CD4-positive, alpha-beta T cell treated with Interleukin-2 at 100 ng/mL for 4 hours (primary cell): ENCODE data around the gene FGFBP2.
"Not testable (repeated sequence)": the region's sequence is repeated elsewhere in the genome, so short reads cannot be mapped to it uniquely, and the experiment has no call there.

Experiments
- DNase-seq: peaks from one replicate; pipeline ENCODE4 v3.0.0-alpha.2; 2020; ENCODE audit warnings: low spot score

FGFBP2 gene

GRCh38 chr4:15930314-15930713, 32.7 kb downstream of the FGFBP2 start:
- DNase-seq, result no peak

GRCh38 chr4:15929540-15929939, 33.4 kb downstream of the FGFBP2 start:
- DNase-seq, result no peak

- no peak for DNase-seq
Measured at GRCh38 chr4:15928883-15929282, 34.1 kb downstream of the FGFBP2 start.

- DNase-seq, result no peak
Measured at GRCh38 chr4:15926486-15926885, 36.5 kb downstream of the FGFBP2 start.

- DNase-seq, result no peak
Measured at GRCh38 chr4:15925830-15926229, 37.1 kb downstream of the FGFBP2 start.

DNA sequence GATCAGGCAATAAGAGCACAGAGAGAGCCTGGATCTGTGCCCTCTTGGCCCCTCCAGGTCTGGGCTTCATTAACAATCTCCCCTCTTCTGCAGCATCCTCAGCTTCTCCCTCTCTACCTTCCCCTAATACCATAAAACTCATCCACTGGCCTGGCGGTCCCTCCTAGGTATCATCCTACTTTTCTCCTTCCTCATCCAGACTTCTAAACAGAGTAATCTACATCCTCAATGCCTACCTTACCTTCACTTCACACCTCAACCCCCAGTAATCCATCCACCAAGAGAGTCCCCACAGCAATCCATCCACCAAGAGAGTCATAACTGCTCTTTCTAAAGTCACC, 41.4 kb downstream of the FGFBP2 start:
- DNase-seq, result no peak

GRCh38 chr4:15920723-15921591, 42.0 kb downstream of the FGFBP2 start:
- DNase-seq, result no peak

GRCh38 chr4:15918484-15919129, 44.4 kb downstream of the FGFBP2 start:
- DNase-seq, result no peak

DNA sequence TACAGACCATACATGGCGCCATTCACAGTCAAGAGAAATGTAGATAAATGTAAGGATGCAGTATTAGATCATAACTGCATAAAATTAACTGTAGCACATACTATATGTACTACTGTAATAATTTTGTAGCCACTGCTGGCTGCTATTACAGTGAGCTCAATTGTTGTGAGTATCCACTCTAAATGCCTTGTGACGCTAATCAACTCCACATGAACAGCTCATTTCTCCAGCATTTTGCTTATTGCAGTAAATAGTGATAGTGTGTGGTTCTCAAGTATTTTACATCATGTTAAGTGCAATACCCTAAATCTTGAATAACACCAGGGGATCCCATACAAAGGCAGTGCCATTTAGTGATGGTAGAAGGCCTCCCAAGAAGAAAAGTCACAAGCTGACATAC, 45.7 kb downstream of the FGFBP2 start:
- DNase-seq, result no peak

DNA sequence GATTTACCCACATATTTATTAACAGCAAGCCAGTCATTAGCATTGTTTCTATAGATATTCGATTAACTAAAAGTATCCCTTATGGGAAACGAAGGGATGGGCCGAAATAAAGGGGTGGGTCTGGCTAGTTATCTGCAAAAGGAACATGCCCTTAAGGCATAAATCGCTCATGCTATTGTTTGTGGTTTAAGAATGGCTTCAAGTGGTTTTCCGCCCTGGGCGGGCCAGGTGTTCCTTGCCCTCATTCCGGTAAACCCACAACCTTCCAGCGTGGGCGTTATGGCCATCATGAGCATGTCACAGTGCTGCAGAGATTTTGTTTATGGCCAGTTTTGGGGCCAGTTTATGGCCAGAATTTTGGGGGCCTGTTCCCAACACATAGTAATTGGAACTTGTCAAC, 46.6 kb downstream of the FGFBP2 start:
- DNase-seq, result not testable (repeated sequence)

GRCh38 chr4:15914736-15915135, 48.2 kb downstream of the FGFBP2 start:
- no peak for DNase-seq

- no peak for DNase-seq
Measured at GRCh38 chr4:15914291-15914690, 48.7 kb downstream of the FGFBP2 start.

- DNase-seq, result no peak
Measured at GRCh38 chr4:15913631-15913970, 49.4 kb downstream of the FGFBP2 start.

GRCh38 chr4:15912961-15913630, 49.9 kb downstream of the FGFBP2 start:
- DNase-seq, result no peak

- DNase-seq, result no peak
Measured at GRCh38 chr4:15912236-15912635, 50.7 kb downstream of the FGFBP2 start.
